Esophagus (tissue), 2 donors: ENCODE data around the gene CDT1. TPM values are rescaled to one million over a fixed set of nuclear protein-coding genes. Genes with fewer than 3 reads are reported as not detected.
A peak's percentile ranks its signal among the peaks of the same experiment; 100 is the strongest.

Experiments used
- H3K27ac ChIP-seq, 2 donors: one replicate each; pipeline ENCODE4 v1.5.1; 2013; ENCODE audit warnings: low read depth in 2 of 2, mild to moderate bottlenecking in 2 of 2, inconsistent platforms in 1 of 2, low read length in 1 of 2, moderate library complexity in 1 of 2
- H3K27me3 ChIP-seq, 2 donors: one replicate each; pipeline ENCODE4 v1.6.1; 2013; ENCODE audit warnings: low read length in 2 of 2, control low read depth in 1 of 2, mild to moderate bottlenecking in 1 of 2; ENCODE audit not compliant: insufficient read depth in 2 of 2, control insufficient read depth in 1 of 2
- H3K36me3 ChIP-seq, 2 donors: one replicate each; pipeline ENCODE4 v1.6.1; 2013; ENCODE audit warnings: low read length in 1 of 2; ENCODE audit not compliant: control insufficient read depth in 2 of 2, insufficient read depth in 2 of 2
- H3K4me1 ChIP-seq, 2 donors: one replicate each; pipeline ENCODE4 v1.6.1; 2013; ENCODE audit warnings: low read length in 1 of 2; ENCODE audit not compliant: control insufficient read depth in 2 of 2, insufficient read depth in 2 of 2
- H3K4me3 ChIP-seq, 2 donors: one replicate each; pipeline ENCODE4 v1.5.1; 2013; ENCODE audit warnings: low read length in 2 of 2, mild to moderate bottlenecking in 2 of 2, low read depth in 1 of 2, moderate library complexity in 1 of 2
- H3K9me3 ChIP-seq, 2 donors: one replicate each; pipeline ENCODE4 v1.6.1; 2013; ENCODE audit warnings: mild to moderate bottlenecking in 2 of 2, low read depth in 1 of 2, low read length in 1 of 2, moderate library complexity in 1 of 2; ENCODE audit not compliant: control insufficient read depth in 2 of 2, insufficient read depth in 1 of 2
- WGBS, 2 donors: extraction: QIAGEN DNeasy Blood & Tissue Kit; methylation state at CpG; one replicate each; pipeline ENCODE4 v1.1.7; 2013; 5-methylcytosine and 5-hydroxymethylcytosine counted together
- polyA plus RNA-seq, 2 donors: library from polyadenylated mRNA; stranded (reverse); fragments of 200-250 nt; gene quantifications; one replicate each; pipeline ENCODE4 v1.2.3, GENCODE V29; 2013
- donor health status: healthy with polysubstance abuse.
- donor health status: Bipolar disorder and iron deficiency.

The CDT1 gene
- polyA plus RNA-seq, 2 donors = 5.8 to 9.9 TPM

DNA sequence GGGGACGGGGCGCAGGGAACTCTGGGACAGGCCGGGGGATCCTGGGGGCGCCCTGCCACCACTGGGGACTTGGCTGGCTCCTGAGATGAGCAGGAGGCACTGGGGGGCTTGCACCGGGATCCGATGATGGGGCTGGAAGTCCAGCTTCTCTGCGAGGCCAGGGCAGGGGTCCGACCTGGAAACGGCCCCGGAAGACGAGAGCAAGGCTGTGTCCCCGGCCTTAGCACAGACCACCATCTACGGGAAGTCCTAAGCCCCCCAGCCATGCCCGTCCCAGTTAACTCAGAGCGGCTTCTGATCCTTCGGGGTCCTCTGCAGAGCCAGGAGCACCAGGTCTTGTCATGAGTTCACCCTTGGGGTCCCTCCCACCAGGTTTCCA, 573 bp downstream of the CDT1 start:
- Histone ChIP-seq H3K27me3 (no peaks in the 10 kb centered on the region), H3K4me1 (peaks cover 0 to 21% of the 10 kb centered on the region in 2 donors), H3K36me3 (peaks cover 0 to 19% of the 10 kb centered on the region in 2 donors), H3K9me3 (no peaks in the 10 kb centered on the region), H3K4me3 (peak overlapping the region; percentile 41 to 49), H3K27ac (no peak overlapping the region)
- WGBS, 2 donors = 2% methylated on average over 11 to 16 of the region's 16 CpGs

DNA sequence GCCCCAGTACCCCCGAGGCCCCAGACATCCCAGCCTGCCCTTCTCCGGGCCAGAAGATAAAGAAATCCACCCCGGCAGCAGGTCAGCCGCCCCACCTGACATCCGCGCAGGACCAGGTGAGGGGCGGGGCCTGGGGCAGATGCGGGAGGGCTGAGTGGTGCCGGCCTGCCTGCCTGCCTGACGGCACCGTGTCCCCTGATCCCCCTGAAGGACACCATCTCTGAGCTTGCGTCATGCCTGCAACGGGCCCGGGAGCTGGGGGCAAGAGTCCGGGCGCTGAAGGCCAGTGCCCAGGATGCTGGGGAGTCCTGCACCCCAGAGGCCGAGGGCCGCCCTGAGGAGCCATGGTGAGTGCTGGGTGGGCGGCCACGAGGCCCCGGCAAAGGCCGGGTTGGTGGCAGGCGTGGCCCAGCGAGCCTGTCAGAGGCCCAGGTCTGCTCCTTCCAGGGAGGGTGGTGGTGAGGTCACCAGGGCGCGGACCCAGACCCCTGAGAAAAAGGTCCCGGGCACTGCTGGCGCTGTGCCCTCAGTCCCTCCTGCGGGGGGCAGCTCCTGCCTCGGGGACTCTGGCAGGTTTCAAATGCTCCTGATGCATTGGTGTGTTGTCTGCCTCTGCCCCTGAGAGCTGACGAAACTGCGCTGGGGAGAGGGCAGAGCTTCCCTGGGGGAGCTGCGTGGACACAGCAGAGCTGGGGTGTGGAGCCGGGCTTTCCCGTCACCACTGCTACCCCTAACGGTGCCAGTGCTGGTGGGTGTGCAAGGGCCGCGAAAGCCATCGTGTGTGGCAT, 1.2 kb downstream of the CDT1 start:
- 18 to 26% methylated on average over 39 of the region's 39 CpGs for WGBS, 2 donors
- no peaks in the 10 kb centered on the region for H3K9me3 ChIP-seq
- no peak overlapping the region for H3K27ac ChIP-seq
- H3K4me1 ChIP-seq = peaks cover 0 to 23% of the 10 kb centered on the region in 2 donors
- H3K4me3 ChIP-seq = peak overlapping the region; percentile 41 to 49
- H3K36me3 ChIP-seq = peaks cover 0 to 24% of the 10 kb centered on the region in 2 donors
- H3K27me3 ChIP-seq = no peaks in the 10 kb centered on the region

DNA sequence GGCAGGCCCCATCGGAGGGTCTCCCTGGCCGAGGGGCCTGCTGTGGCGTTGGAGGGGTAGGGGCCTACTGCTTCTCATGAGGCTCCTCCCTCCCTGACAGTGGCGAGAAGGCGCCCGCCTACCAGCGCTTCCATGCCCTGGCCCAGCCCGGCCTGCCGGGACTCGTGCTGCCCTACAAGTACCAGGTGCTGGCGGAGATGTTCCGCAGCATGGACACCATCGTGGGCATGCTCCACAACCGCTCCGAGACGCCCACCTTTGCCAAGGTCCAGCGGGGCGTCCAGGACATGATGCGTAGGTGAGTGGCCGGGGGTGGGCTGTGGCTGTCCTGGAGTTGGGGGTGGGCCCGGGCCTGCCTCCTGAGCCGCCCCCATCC, 1.7 kb downstream of the CDT1 start:
- H3K4me3 ChIP-seq = peak overlapping the region; percentile 41 to 49
- H3K27me3 ChIP-seq = no peaks in the 10 kb centered on the region
- H3K27ac ChIP-seq = no peak overlapping the region
- H3K4me1 ChIP-seq = peaks cover 3 to 28% of the 10 kb centered on the region in 2 donors
- peaks cover 0 to 28% of the 10 kb centered on the region in 2 donors for H3K36me3 ChIP-seq
- 59 to 78% methylated on average over 15 to 22 of the region's 22 CpGs for WGBS, 2 donors
- no peaks in the 10 kb centered on the region for H3K9me3 ChIP-seq

DNA sequence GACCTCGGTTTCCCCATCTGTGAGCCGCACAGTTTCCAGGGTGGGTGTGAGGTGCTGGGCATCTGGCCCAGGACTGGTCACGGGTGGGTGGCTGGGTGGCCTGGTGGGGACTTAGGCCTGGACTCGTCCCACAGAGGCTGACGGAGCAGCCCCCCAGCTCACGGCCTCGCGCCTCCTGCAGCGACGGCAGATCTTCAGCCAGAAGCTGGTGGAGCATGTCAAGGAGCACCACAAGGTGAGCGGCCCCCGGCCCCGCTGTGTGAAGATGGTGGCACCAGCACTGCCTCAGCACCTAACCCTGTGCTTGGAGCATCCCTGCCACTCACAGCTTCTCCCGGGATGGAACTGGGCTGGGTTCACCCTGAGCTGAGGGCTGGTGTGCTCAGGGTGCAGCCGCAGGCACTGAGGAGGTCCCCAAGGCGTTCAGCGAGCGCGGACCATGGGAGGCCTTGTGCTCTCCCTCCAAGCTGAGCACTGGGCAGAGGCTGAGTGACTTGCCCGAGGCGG, 2.4 kb downstream of the CDT1 start:
- H3K4me1 ChIP-seq = peaks cover 8 to 35% of the 10 kb centered on the region in 2 donors
- 92 to 94% methylated on average over 21 of the region's 21 CpGs for WGBS, 2 donors
- no peak overlapping the region for H3K4me3 ChIP-seq
- peaks cover 0 to 28% of the 10 kb centered on the region in 2 donors for H3K36me3 ChIP-seq
- H3K27ac ChIP-seq = no peak overlapping the region
- H3K27me3 ChIP-seq = no peaks in the 10 kb centered on the region
- H3K9me3 ChIP-seq = no peaks in the 10 kb centered on the region

DNA sequence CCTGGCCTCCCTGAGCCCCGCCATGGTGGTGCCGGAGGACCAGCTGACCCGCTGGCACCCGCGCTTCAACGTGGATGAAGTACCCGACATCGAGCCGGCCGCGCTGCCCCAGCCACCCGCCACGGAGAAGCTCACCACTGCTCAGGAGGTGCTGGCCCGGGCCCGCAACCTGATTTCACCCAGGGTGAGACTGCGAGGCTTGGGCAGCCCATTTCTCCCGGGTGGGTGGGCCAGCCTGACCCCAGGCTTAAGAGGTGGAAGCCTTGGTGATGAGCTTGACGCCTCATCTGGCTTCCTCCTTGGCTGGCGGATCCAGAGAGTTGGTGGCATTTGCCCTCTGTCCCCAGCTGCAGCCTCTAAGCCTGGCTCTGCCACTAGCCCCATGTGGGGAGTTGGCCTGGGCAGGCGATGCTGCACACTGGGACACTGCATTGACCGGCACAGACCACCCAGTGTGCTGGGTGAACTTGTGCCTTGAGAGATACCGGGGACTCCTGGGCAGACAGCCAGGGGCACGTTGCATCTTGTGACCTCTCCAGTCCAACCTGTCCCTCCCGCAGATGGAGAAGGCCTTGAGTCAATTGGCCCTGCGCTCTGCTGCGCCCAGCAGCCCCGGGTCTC, 3.0 kb downstream of the CDT1 start:
- peaks cover 0 to 28% of the 10 kb centered on the region in 2 donors for H3K36me3 ChIP-seq
- no peak overlapping the region for H3K4me3 ChIP-seq
- 78 to 83% methylated on average over 27 of the region's 27 CpGs for WGBS, 2 donors
- no peak overlapping the region for H3K27ac ChIP-seq
- H3K4me1 ChIP-seq = peaks cover 8 to 36% of the 10 kb centered on the region in 2 donors
- no peaks in the 10 kb centered on the region for H3K27me3 ChIP-seq
- no peaks in the 10 kb centered on the region for H3K9me3 ChIP-seq

DNA sequence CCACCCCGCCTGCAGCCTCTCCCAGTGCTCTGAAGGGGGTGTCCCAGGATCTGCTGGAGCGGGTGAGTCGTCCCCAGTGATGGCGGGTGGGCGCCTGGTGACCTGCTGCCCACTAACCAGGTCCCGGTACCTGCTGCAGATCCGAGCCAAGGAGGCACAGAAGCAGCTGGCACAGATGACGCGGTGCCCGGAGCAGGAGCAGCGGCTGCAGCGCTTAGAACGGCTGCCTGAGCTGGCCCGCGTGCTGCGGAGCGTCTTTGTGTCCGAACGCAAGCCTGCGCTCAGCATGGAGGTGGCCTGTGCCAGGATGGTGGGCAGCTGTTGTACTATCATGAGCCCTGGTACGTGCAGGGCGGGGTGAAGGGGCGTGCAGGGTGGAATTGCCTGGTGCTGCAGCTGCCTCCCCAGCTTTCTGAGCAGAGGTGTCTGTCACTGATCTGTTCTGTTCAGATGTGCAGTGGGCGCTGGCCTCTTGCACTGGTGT, 3.6 kb downstream of the CDT1 start:
- Histone ChIP-seq H3K9me3 (no peaks in the 10 kb centered on the region), H3K27me3 (no peaks in the 10 kb centered on the region), H3K4me1 (peaks cover 8 to 36% of the 10 kb centered on the region in 2 donors), H3K27ac (no peak overlapping the region), H3K36me3 (peaks cover 0 to 28% of the 10 kb centered on the region in 2 donors), H3K4me3 (no peak overlapping the region)
- 82 to 85% methylated on average over 24 of the region's 24 CpGs for WGBS, 2 donors

DNA sequence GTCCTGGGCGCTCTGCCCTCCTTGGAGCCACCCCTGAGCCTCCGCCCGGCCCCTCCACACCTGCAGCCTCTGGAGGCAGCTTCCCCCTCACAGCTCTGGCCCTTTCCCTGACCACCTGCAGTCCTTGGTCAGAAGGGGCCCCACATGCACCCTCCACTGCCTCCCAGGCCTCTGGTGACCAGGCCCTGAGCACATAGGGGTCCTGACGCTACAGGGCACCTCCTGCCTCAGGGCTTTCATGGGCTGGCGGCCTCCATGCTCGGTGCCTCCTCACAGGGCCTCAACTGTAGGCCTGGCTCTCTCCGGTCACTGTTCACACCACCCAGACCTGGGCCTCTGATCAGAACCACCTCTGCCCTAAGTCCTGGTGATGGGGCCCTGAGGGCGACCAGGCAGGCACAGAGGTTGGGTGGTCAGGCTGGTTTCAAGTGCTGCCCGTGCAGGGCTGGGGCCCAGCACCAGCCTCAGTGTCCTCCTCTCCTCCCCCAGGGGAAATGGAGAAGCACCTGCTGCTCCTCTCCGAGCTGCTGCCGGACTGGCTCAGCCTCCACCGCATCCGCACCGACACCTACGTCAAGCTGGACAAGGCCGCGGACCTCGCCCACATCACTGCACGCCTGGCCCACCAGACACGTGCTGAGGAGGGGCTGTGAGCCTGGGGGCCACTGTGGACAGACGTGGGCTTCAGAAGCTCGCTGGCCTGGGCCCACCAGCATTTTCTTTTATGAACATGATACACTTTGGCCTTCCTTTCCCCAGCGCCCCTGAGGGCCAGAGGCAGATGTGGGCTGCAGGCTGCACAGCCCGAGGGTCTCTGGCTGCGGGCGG, 4.3 kb downstream of the CDT1 start:
- H3K27ac ChIP-seq = no peak overlapping the region

DNA sequence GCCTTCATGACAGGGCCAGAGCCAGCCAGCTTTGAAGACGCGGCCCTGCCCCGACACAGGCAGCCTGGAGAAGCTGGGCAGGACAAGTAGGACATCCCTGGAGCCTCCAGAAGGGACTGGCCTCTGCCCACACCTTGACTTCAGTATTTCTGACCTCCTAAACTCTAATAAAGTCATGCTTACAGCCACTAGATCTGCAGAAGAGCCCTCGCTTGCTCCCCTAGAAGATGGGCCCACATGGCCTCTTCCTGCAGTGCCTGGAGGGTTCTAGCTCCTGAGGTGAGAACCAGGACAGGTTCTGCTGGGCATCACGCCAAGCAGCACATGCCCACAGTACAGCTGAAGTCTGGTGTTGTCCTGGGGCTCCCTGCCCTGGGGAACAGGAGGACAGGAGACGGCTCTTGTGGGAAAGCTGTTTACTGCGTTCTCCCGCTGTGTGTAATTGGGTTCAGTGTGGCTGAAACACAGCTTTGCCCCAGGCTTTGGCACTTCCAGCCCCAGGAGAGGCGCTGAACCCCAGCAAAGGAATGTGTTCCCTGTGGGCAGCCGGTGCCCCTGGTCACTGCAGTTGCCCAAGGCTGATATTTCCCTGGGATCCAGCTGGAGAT, 5.6 kb downstream of the CDT1 start:
- Histone ChIP-seq H3K27ac (no peak overlapping the region), H3K4me1 (peaks cover 11 to 35% of the 10 kb centered on the region in 2 donors), H3K27me3 (no peaks in the 10 kb centered on the region), H3K36me3 (peaks cover 0 to 28% of the 10 kb centered on the region in 2 donors), H3K4me3 (no peak overlapping the region), H3K9me3 (no peaks in the 10 kb centered on the region)
- 73 to 75% methylated on average over 10 of the region's 10 CpGs for WGBS, 2 donors

More for the DNA sequence above, 4.3 kb downstream of the CDT1 start:
- no peak overlapping the region for H3K4me3 ChIP-seq
- H3K9me3 ChIP-seq = no peaks in the 10 kb centered on the region
- peaks cover 0 to 28% of the 10 kb centered on the region in 2 donors for H3K36me3 ChIP-seq
- no peaks in the 10 kb centered on the region for H3K27me3 ChIP-seq
- WGBS, 2 donors = 89 to 90% methylated on average over 26 of the region's 26 CpGs
- H3K4me1 ChIP-seq = peaks cover 8 to 36% of the 10 kb centered on the region in 2 donors

DNA sequence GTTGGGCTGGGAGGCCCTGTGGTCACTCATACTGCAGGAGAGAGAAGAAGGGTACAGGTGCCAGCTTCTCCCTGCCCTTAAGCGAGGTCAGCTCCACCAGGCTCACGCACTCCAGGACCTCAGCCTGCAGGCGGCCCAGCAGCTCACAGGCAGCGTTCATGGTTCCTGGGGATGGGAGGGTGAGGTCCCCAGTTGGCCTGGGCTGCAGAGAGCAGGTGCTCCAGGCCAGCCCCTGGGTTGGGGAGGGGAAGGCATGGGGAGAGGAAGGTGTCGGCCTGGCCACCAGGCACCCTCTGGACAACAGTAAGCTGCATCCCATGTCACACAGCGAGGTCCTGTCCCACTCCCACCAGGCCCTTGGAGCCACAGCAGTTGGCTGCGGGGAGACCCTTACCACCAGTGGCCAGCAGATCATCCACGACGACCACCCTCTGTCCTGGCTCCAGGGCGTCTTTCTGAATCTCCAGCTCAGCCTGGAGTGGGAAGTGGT, 6.1 kb downstream of the CDT1 start:
- Histone ChIP-seq H3K4me3 (no peak overlapping the region), H3K4me1 (peaks cover 11 to 30% of the 10 kb centered on the region in 2 donors), H3K27me3 (no peaks in the 10 kb centered on the region), H3K9me3 (no peaks in the 10 kb centered on the region), H3K27ac (peak overlapping the region in 1 of 2 donors; percentile 86), H3K36me3 (peaks cover 0 to 28% of the 10 kb centered on the region in 2 donors)
- WGBS, 2 donors = 73 to 78% methylated on average over 10 of the region's 10 CpGs
